ENCODE results near the gene MEAF6.
A peak's percentile ranks its signal among the peaks of the same experiment; 100 is the strongest.

Gene MEAF6

DNA sequence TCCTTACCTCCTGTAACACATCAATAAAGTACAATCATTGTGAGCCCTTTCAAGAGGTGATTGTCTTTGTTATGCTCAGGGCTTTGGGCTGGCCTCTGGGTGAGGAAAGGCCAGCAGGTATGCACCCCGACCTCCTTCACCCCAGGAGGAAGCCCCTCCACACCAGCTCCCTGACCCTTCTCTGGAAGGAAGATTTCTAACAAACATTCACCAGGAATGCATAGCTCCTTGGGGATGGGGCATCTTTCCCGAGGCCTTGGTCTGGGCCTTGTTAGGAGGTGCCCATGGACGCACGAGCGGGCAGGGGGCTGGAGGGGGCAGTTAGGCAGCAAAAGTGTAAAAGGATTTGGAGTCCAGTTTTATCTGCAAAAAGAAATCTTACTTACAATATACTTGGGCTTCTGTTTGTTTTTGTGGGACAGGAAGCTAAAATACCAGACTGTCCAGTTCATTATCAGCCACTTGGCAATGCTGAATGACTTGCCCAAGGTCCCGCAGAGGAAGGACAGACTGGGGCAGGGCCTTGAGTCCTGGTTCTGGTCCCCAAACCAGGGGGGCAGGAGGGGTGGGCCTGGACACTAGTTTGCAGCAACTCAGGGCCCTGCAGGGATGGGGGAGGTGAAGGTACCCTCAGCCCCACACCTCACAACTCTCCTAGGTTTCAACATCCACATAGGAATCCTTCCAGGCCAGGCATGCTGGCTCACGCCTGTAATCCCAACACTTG lies 30.1 kb downstream of the MEAF6 start:
- no peak overlapping the region for H3K4me3 Mint-ChIP-seq
- no peaks in the 10 kb centered on the region for H3K9me3 Mint-ChIP-seq
- peaks cover 41% of the 10 kb centered on the region for H3K36me3 Mint-ChIP-seq (ENCODE audit: low read depth)
- DNase-seq (ENCODE audit: low spot score), result no peak
- peaks cover 24% of the 10 kb centered on the region for H3K4me1 Mint-ChIP-seq (ENCODE audit: low read depth)
- no peaks in the 10 kb centered on the region for H3K27me3 Mint-ChIP-seq (ENCODE audit: low read depth)
- H3K27ac Mint-ChIP-seq, result peak overlapping the region; percentile 81

DNA sequence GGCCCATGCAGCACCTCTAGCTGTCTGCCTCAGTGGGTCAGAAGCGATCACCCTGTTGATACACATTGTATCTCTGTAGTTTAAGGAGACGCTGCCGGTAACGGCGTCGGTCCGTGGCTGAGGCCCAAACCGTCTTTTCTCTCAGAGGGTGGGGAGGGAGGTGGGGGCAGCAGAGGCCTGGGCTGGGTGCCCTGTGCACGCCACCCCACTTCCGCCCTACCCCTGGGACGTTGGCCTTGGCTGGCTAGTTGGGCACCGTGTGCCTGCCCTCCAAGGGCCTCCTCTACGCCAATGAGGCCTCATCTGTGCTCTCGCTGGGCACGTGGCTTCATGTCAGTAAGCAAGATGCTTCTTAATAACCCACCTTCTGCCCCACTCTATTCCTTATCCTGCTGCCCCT lies 30.8 kb downstream of the MEAF6 start:
- H3K9me3 Mint-ChIP-seq, result no peaks in the 10 kb centered on the region
- H3K4me3 Mint-ChIP-seq, result no peak overlapping the region
- peaks cover 48% of the 10 kb centered on the region for H3K36me3 Mint-ChIP-seq (ENCODE audit: low read depth)
- H3K27me3 Mint-ChIP-seq (ENCODE audit: low read depth), result no peaks in the 10 kb centered on the region
- peaks cover 29% of the 10 kb centered on the region for H3K4me1 Mint-ChIP-seq (ENCODE audit: low read depth)
- DNase-seq (ENCODE audit: low spot score), result no peak
- H3K27ac Mint-ChIP-seq, result peak overlapping the region; percentile 81

DNA sequence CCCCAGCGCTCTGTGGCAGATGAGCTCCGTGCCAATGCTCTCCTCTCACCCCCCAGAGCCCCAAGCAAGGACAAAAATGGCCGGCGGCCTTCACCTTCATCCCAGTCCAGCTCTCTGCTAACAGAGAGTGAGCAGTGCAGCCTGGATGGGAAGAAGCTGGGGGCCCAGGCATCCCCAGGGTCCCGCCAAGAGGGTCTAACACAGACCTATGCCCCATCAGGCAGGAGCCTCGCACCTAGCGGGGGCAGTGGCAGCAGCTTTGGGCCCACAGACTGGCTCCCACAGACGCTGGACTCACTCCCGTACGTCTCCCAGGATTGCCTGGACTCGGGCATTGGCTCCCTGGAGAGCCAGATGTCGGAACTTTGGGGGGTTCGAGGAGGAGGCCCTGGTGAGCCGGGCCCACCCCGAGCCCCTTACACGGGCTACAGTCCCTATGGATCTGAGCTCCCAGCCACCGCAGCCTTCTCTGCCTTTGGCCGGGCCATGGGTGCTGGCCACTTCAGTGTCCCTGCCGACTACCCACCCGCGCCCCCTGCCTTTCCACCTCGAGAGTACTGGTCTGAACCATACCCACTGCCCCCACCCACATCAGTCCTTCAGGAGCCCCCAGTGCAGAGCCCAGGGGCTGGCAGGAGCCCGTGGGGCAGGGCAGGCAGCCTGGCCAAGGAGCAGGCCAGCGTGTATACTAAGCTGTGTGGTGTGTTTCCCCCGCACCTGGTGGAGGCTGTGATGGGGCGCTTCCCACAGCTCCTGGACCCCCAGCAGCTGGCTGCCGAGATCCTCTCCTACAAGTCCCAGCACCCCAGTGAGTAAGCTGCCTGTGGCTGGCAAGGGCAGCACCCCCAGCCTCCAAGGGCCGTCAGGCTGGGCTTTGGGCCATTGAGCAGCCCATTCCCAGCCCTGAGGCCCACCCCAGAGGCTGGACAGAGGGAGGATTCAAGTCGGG lies 31.5 kb downstream of the MEAF6 start:
- DNase-seq (ENCODE audit: low spot score), result no peak
- Mint-ChIP-seq H3K27ac (no peak overlapping the region), H3K9me3 (no peaks in the 10 kb centered on the region), H3K4me3 (no peak overlapping the region), H3K36me3 (ENCODE audit: low read depth) (peaks cover 55% of the 10 kb centered on the region), H3K4me1 (ENCODE audit: low read depth) (peaks cover 34% of the 10 kb centered on the region), H3K27me3 (ENCODE audit: low read depth) (no peaks in the 10 kb centered on the region)

DNA sequence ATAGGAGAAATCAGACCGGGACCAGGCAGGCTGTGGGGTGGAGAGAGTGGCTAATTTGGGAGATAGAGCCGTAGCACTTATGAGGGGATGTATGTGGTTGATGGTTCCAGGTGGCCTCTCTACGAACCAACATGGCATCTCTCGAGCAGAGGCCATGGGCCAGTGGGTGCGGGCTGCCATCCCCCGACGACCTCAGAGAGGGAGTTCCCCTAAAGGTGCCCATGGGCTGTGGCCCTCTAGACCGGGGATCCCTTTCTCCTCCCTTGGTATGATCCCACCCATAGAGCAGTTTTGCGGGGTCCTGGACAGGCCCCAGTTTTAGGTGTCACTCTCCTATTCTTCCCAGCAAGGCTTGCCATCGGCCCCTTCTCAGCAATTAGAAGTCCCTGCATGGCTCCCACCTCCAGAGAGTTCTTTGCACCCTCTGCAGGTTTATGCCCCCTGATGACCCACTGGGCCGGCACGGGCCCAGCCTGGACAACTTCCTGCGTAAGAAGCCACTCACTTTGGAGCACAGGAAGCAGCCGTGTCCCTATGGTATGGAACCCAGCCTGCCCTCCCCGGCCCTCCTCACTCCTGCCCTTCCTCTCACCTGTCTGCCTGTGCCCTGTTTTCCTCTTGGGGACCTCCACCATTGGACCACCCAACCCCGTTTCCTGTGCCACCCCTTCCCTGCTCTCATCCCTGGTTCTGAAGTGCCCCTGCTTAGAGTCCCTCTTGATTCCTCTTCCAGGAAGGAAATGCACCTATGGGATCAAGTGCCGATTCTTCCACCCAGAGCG lies 32.4 kb downstream of the MEAF6 start:
- no peaks in the 10 kb centered on the region for H3K27me3 Mint-ChIP-seq (ENCODE audit: low read depth)
- no peak overlapping the region for H3K4me3 Mint-ChIP-seq
- H3K36me3 Mint-ChIP-seq (ENCODE audit: low read depth), result peaks cover 63% of the 10 kb centered on the region
- peak overlapping the region; percentile 67 for H3K27ac Mint-ChIP-seq
- peaks cover 36% of the 10 kb centered on the region for H3K4me1 Mint-ChIP-seq (ENCODE audit: low read depth)
- no peaks in the 10 kb centered on the region for H3K9me3 Mint-ChIP-seq
- DNase-seq (ENCODE audit: low spot score), result no peak

DNA sequence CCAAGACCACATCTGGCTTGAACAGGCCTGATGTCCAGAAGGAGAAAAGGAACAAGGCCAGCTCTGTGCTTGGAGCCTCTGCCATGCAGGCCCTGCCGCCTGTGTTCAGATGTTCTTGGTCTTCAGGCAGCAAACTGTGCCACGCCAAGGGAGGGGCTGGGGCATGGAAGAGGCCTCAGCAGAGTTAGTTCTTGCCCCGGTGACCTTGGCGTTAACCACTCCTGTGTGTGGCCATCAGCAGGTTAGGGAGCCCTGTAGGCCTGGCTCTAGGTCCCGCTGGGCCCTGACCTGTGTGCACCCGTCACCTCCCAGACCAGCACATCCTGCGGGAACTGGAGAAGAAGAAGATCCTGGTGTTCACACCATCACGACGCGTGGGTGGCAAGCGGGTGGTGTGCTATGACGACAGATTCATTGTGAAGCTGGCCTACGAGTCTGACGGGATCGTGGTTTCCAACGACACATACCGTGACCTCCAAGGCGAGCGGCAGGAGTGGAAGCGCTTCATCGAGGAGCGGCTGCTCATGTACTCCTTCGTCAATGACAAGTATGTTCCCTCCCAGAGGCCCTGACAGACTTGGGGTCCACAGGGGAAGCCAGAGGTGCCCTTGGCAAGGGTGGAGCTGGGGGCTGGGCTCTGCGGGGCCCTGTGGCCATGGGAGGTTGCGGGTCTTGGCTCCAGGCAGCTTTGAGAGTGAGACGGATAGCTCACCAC lies 33.1 kb downstream of the MEAF6 start:
- no peaks in the 10 kb centered on the region for H3K9me3 Mint-ChIP-seq
- H3K4me1 Mint-ChIP-seq (ENCODE audit: low read depth), result peaks cover 40% of the 10 kb centered on the region
- peak; percentile 44 for DNase-seq (ENCODE audit: low spot score)
- peaks cover 70% of the 10 kb centered on the region for H3K36me3 Mint-ChIP-seq (ENCODE audit: low read depth)
- no peaks in the 10 kb centered on the region for H3K27me3 Mint-ChIP-seq (ENCODE audit: low read depth)
- H3K27ac Mint-ChIP-seq, result peak overlapping the region; percentile 67
- H3K4me3 Mint-ChIP-seq, result no peak overlapping the region

DNA sequence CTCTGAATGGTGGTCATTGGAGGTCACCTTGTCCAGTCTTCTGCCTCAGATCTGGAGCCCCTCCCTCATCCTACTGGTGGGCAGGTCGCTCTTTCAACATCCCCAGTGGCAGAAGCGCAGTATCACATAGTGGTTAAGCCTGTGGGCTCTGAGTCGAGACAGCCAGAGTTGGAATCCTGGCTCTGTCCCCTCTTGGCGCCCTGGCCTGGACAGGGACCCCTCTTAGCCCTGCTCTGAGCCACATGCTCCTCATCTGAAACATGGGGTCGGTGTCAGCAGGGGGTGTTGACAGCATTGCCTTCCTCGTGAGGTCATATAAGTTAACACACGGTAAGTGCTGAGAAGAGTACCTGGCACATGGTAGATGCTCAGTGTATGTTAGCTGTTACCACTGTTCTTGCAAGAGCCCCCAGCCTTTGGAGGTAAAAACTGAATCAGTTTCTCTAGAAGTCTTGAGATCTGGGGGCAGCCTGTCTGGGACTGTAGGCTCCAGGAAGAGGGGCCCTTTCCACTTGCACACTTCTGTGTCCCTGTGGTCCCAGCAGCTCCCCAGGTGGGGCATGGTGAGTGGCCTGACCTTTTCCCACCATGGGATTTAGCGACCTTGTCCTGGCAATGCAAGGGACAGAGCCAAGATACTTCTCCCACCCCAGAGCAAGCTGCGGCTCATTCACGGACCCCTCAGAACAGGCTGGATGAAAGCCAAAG lies 33.8 kb downstream of the MEAF6 start:
- DNase-seq (ENCODE audit: low spot score), result no peak
- Mint-ChIP-seq H3K36me3 (ENCODE audit: low read depth) (peaks cover 77% of the 10 kb centered on the region), H3K27me3 (ENCODE audit: low read depth) (no peaks in the 10 kb centered on the region), H3K4me1 (ENCODE audit: low read depth) (peaks cover 42% of the 10 kb centered on the region), H3K4me3 (peak overlapping the region; percentile 42), H3K9me3 (no peaks in the 10 kb centered on the region), H3K27ac (peak overlapping the region; percentile 99)

DNA sequence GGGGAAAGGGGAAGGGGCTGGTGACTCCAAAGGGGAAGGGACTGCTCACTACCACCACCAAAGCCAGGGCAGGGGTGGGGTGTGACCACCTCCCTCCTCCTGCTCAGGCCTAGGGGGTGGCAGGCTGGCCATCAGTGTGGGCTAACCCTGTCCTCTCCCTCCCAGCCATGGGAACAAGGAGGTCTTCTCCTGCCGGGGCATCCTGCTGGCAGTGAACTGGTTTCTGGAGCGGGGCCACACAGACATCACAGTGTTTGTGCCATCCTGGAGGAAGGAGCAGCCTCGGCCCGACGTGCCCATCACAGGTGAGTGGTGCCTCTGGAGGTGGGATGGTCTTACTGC lies 34.5 kb downstream of the MEAF6 start:
- peaks cover 43% of the 10 kb centered on the region for H3K4me1 Mint-ChIP-seq (ENCODE audit: low read depth)
- peaks cover 84% of the 10 kb centered on the region for H3K36me3 Mint-ChIP-seq (ENCODE audit: low read depth)
- H3K4me3 Mint-ChIP-seq, result peak overlapping the region; percentile 99
- no peak for DNase-seq (ENCODE audit: low spot score)
- H3K9me3 Mint-ChIP-seq, result no peaks in the 10 kb centered on the region
- H3K27ac Mint-ChIP-seq, result peak overlapping the region; percentile 99
- no peaks in the 10 kb centered on the region for H3K27me3 Mint-ChIP-seq (ENCODE audit: low read depth)

DNA sequence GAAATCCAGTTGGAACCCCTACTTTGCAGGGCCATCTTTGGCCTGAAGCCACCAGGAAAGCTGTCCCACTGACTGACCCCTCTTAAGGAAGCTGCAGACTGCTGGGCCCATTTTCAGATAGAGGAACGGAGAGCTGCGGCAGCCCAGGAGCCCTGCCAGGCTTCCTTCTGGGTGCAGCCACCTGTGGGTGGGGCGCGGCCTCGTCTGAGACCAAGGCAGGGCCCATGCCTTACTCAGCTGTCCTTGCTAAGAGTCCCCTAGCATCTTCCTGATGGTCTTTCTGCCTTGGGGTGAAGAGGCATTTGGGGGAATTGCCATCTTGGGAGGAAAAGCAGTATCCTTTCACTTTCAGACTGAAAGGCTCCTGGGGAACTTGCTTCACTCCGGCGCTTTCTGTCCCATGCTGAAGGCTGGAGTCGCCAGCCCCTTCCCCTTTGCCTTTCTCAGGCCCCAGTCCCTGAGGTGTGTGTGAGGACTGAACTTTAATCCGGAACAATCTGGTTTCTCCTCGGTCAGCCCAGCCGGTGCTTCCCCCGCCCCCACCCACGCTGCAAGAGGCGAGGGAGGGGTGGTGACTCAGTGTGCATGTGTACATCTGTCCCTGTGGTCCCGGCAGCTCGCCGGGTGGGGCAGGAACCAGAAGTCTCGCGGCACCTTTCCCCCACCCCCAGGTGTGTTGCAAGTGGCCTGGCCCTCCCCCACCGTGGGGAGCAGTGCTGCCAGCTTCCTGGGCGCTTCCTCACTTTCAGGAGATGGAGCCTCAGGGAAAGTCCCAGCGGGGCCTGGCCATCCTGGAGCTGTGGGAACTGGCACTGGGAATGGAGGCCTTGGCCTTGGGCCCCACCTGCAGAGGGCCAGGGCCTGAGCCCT lies 35.1 kb downstream of the MEAF6 start:
- H3K4me3 Mint-ChIP-seq, result peak overlapping the region; percentile 99
- H3K27ac Mint-ChIP-seq, result peak overlapping the region; percentile 99
- H3K27me3 Mint-ChIP-seq (ENCODE audit: low read depth), result no peaks in the 10 kb centered on the region
- peaks cover 86% of the 10 kb centered on the region for H3K36me3 Mint-ChIP-seq (ENCODE audit: low read depth)
- H3K9me3 Mint-ChIP-seq, result no peaks in the 10 kb centered on the region
- peak; percentile 91 for DNase-seq (ENCODE audit: low spot score)
- peaks cover 45% of the 10 kb centered on the region for H3K4me1 Mint-ChIP-seq (ENCODE audit: low read depth)

DNA sequence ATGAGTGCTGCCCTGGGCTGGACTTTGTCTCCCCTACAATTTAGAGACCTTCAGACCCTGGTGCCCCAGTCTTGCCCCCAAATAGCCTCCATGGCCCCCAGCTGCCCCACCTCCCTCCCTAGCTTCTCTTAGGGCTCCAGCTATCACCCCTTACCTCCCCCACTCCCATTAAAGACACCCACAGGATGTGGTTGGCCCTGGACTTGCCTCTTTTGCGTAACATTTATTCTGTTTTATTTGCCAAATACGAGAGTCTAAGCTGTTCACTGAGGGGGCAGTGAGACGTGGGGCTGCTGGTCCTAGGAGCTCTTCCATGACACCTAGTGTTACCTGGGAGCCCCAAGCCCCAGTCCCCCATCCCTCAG lies 35.7 kb downstream of the MEAF6 start:
- peak; percentile 35 for DNase-seq (ENCODE audit: low spot score)
- Mint-ChIP-seq H3K36me3 (ENCODE audit: low read depth) (peaks cover 81% of the 10 kb centered on the region), H3K4me1 (ENCODE audit: low read depth) (peaks cover 44% of the 10 kb centered on the region), H3K27me3 (ENCODE audit: low read depth) (no peaks in the 10 kb centered on the region), H3K9me3 (no peaks in the 10 kb centered on the region), H3K27ac (peak overlapping the region; percentile 99), H3K4me3 (peak overlapping the region; percentile 99)

DNA sequence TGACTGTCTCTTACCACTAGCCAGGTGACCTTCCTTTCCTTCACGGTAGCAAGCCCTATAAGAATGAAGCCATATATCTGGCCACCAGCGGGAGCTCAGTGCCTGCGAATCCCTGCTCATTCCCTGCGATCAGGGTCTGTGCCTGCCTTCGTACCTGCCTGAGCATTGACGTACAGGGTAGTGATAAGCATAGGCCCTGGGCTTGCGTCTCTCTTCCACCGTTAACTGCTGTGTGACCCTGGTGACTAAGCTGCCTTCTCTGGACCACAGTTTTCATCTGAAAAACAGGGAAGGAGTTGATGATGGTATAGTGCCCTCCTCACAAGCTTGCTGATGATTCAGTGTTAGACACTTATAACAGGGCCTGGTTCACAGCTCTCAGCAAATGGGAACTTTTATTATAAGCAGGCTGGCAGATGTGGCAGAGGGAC lies 36.1 kb downstream of the MEAF6 start:
- Mint-ChIP-seq H3K27me3 (ENCODE audit: low read depth) (no peaks in the 10 kb centered on the region), H3K4me3 (peak overlapping the region; percentile 99), H3K36me3 (ENCODE audit: low read depth) (peaks cover 77% of the 10 kb centered on the region), H3K27ac (peak overlapping the region; percentile 99), H3K9me3 (no peaks in the 10 kb centered on the region), H3K4me1 (ENCODE audit: low read depth) (peaks cover 48% of the 10 kb centered on the region)
- DNase-seq (ENCODE audit: low spot score), result peak; percentile 66

DNA sequence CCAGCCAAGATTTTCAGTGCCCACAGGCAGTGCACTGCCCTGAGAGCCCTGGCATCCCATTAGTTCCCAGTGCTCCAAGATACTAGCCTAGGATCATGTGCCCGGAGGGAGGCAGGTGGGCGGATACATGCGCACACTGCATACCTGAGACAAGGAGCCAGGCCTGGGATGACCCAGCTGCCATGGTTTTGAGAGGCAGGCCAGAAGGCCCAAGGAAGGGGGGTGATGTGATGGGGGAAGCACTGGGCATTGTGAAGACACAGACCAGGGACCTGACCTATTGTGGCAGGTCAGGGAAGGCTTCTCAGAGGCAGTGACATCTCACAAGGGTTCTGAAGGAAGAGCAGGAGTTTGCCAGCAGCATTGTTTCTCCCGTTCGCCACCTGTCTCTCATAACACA lies 36.6 kb downstream of the MEAF6 start:
- H3K36me3 Mint-ChIP-seq (ENCODE audit: low read depth), result peaks cover 73% of the 10 kb centered on the region
- no peak for DNase-seq (ENCODE audit: low spot score)
- H3K27me3 Mint-ChIP-seq (ENCODE audit: low read depth), result no peaks in the 10 kb centered on the region
- H3K4me1 Mint-ChIP-seq (ENCODE audit: low read depth), result peaks cover 53% of the 10 kb centered on the region
- H3K4me3 Mint-ChIP-seq, result peak overlapping the region; percentile 99
- H3K27ac Mint-ChIP-seq, result peak overlapping the region; percentile 99
- no peaks in the 10 kb centered on the region for H3K9me3 Mint-ChIP-seq

DNA sequence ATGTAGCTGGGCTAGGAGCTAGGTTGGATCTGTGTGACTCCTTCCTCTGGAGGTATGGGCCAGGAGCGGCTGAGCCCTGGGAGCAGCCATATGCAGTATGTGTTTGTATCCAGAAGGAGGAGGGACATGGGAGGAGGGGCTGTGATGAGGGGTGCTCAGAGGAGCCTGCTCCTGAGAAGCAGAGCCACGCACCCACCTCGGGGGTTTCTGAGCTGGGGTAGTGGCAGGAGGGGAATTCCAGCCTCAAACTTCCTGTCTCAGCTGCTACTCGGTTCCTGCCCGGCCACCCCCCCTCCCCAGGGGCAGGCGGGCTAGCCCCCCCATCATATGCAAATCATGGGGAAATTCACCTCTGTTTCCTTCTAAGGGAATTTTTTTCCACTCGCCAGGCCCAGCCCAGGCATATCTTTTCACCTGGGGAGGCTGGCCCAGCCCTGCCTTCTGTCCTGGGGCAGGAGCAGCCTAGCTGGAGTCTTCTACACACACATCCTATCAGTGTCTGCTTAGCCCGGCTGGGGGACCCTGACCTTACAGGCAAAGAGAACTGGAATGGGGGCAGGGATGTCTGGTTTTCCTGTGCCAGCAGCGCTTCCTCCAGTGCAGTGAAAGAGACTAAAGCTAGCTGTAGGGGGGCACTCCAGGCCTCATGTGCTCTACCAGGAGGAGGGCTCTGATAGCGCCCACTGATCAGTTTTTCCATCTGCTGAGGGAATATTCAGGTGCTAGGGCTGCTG lies 37.2 kb downstream of the MEAF6 start:
- peak overlapping the region; percentile 99 for H3K4me3 Mint-ChIP-seq
- H3K9me3 Mint-ChIP-seq, result no peaks in the 10 kb centered on the region
- H3K4me1 Mint-ChIP-seq (ENCODE audit: low read depth), result peaks cover 56% of the 10 kb centered on the region
- H3K36me3 Mint-ChIP-seq (ENCODE audit: low read depth), result peaks cover 68% of the 10 kb centered on the region
- no peaks in the 10 kb centered on the region for H3K27me3 Mint-ChIP-seq (ENCODE audit: low read depth)
- peak; percentile 82 for DNase-seq (ENCODE audit: low spot score)
- peak overlapping the region; percentile 99 for H3K27ac Mint-ChIP-seq
